Measurements from ENCODE around the gene CYP26B1.

The CYP26B1 gene

DNA sequence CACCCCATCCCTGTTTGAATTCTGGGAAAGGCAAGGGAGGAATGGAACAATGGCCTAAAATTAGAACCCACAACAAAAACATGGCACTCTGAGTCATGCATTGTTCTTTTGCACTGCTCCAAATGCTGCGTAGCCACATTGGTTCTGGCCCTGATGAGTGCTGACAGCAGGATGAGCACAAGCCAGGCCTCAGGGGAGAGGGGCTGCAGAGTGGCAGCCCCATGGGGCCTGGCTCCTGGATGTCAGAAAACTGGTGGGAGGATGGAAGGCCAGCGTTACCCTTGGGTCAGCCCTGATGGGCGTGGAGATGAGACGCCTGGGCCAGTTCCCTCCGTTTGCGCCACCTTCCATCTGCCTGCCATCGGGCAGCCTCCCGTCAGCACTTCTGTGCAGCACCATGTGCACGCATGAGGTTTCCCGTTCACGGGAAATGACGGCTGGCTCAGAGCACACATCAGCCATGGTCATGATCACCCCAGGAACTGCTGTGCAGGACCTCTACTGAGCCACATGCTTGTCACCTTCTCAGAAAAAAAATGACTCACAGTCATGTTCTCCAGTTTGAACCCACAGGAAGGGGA lies 65.6 kb downstream of the CYP26B1 start:
- ATAC-seq = no peak
- DNase-seq = no peak

DNA sequence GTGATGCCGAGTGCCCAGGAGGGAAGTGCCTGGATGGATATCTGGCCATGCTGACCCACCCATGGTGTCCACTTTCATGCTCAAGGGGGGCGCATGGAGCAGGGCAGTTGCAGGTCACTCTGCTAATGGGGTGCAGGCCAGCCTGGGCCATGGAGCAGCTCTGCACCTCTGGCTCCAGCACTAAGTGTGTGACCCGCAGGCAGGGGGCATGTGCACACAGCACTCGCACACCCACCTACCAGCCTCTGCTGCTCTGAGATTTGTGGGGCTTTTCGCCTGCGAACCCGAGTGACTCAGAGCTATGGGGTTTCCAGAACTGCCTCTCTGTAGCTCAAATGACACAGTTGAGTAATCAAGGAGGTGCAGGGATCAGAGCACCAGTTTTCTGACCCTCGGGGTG lies 66.2 kb downstream of the CYP26B1 start:
- ATAC-seq = peak; percentile 14
- no peak for DNase-seq

DNA sequence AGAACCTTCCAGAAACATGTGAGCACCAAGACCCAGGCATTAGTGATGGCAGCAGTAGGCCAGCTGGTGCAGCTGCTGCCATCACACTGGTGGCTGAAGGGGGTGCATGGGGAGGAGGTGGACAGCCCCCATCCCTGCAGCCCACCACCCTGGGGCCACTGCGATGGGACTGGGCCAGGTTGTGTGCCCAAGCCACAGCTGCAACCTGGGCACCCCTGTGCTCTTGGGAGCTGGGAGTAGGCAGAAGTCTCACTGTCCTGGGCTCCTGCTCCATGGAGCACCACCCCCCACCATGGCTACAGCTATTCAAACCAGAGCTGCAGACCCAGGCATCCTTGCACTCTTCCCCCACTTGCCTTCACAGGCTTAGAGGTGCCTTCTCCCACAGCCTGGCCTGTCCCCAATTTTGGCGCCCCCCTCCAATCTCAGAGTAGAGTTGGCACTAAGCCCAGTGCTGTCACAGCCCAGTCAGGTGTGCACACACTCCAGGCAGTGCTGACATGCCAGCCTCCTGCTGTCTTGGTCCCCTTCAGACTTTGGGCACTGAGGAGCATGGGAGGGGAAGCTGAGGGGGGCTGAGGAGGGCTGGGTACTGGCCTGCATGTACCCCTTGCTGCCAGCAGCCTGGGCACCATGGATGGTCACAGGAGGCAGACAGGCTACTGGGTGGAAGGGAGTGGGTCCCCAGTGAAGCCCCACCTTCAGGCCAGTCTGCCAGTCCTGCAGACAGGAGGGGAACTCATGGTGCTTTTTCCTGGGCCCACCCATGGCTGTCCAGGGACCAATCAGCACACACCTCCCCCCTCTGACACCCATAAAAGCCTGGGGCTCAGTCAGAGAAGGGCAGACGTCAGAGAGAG lies 67.1 kb downstream of the CYP26B1 start:
- ATAC-seq (no peak), DNase-seq (no peak)
